ENCODE results near the gene CFAP46. TPM values are rescaled to one million over a fixed set of nuclear protein-coding genes. Genes with fewer than 3 reads are reported as not detected.

The CFAP46 gene
- polyA plus RNA-seq, 3 donors: 0.07 TPM; not detected in 2

DNA sequence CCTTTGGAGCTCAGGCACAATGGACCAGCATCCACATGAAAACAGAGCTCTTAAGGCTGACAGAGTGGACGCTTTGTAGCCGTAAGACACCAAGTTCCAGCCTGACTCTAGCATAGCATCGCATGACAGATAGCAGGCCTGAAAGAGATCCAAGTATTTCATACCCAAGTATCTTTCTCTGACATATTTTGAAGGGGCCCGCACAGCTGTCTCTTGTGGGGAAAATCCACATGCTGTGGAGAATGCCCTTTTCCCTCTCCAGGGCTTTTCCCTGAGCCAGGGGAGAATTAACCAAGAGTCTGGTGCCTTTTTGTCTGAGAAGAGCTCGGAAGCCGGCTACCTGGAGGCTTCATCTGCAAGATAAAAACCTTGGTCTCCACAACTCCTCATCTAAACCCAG, 51.0 kb downstream of the CFAP46 start:
- TF ChIP-seq, protein P1, sequence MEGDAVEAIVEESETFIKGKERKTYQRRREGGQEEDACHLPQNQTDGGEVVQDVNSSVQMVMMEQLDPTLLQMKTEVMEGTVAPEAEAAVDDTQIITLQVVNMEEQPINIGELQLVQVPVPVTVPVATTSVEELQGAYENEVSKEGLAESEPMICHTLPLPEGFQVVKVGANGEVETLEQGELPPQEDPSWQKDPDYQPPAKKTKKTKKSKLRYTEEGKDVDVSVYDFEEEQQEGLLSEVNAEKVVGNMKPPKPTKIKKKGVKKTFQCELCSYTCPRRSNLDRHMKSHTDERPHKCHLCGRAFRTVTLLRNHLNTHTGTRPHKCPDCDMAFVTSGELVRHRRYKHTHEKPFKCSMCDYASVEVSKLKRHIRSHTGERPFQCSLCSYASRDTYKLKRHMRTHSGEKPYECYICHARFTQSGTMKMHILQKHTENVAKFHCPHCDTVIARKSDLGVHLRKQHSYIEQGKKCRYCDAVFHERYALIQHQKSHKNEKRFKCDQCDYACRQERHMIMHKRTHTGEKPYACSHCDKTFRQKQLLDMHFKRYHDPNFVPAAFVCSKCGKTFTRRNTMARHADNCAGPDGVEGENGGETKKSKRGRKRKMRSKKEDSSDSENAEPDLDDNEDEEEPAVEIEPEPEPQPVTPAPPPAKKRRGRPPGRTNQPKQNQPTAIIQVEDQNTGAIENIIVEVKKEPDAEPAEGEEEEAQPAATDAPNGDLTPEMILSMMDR (IDR thresholded peaks at IDR 0.05): no peak
- no peaks in the 10 kb centered on the region for H3K79me2 ChIP-seq (ENCODE audit: insufficient read depth, low read length)
- Mint-ChIP-seq H3K4me3 (no peak overlapping the region), H3K36me3 (no peaks in the 10 kb centered on the region), H3K9me3 (peaks cover 0 to 3% (median 0%) of the 10 kb centered on the region in 7 donors), H3K4me1 (no peaks in the 10 kb centered on the region), H3K27ac (no peak overlapping the region), H3K27me3 (ENCODE audit: low read depth in 3 of 3) (peaks cover 7 to 27% (median 11%) of the 10 kb centered on the region in 3 donors)
- H3K27ac ChIP-seq (ENCODE audit: low read depth in 1 of 2, low read length in 2 of 2): no peak overlapping the region
- intact Hi-C loops (cut with micrococcal nuclease): no loop called here
- 100% methylated on average over 2 of the region's 6 CpGs for WGBS (ENCODE audit: insufficient coverage)
- H3K4me2 ChIP-seq (replicated peaks; ENCODE audit: extremely low read depth, low read length, poor library complexity, severe bottlenecking): no peak overlapping the region
- no peak overlapping the region for H2AFZ ChIP-seq (ENCODE audit: insufficient read depth, low read depth, low read length, poor library complexity, severe bottlenecking)
- no peak overlapping the region for H3K4me3 ChIP-seq (replicated peaks in 1 of 3; ENCODE audit: low read depth in 2 of 3, low read length in 3 of 3)
- no peaks in the 10 kb centered on the region for H3K27me3 ChIP-seq (ENCODE audit: control insufficient read depth in 2 of 2, insufficient read depth in 2 of 2, low read length in 2 of 2)
- no peaks in the 10 kb centered on the region for H3K4me1 ChIP-seq (ENCODE audit: control insufficient read depth in 1 of 2, insufficient read depth in 2 of 2, low read length in 2 of 2)
- no peak overlapping the region for H3K9ac ChIP-seq (ENCODE audit: insufficient read depth, low read length, poor library complexity, severe bottlenecking)
- no peak for DNase-seq
- no peaks in the 10 kb centered on the region for H3K9me3 ChIP-seq (replicated peaks in 1 of 2; ENCODE audit: control insufficient read depth in 1 of 2, insufficient read depth in 1 of 2, low read length in 2 of 2)
- no peaks in the 10 kb centered on the region for H4K20me1 ChIP-seq (ENCODE audit: insufficient read depth, low read length)
- H3K36me3 ChIP-seq (replicated peaks in 1 of 2; ENCODE audit: control insufficient read depth in 1 of 2, insufficient read depth in 2 of 2, low read length in 2 of 2): no peaks in the 10 kb centered on the region

GRCh38 chr10:132890301-132890700, 52.1 kb downstream of the CFAP46 start:
- Mint-ChIP-seq H3K4me3 (no peak overlapping the region), H3K36me3 (no peaks in the 10 kb centered on the region), H3K4me1 (no peaks in the 10 kb centered on the region), H3K27ac (no peak overlapping the region), H3K27me3 (ENCODE audit: low read depth in 3 of 3) (peaks cover 7 to 27% (median 11%) of the 10 kb centered on the region in 3 donors), H3K9me3 (peaks cover 0 to 3% (median 0%) of the 10 kb centered on the region in 7 donors)
- Histone ChIP-seq H3K4me3 (replicated peaks in 1 of 3; ENCODE audit: low read depth in 2 of 3, low read length in 3 of 3) (no peak overlapping the region), H3K27me3 (ENCODE audit: control insufficient read depth in 2 of 2, insufficient read depth in 2 of 2, low read length in 2 of 2) (no peaks in the 10 kb centered on the region), H4K20me1 (ENCODE audit: insufficient read depth, low read length) (no peaks in the 10 kb centered on the region), H3K36me3 (replicated peaks in 1 of 2; ENCODE audit: control insufficient read depth in 1 of 2, insufficient read depth in 2 of 2, low read length in 2 of 2) (no peaks in the 10 kb centered on the region), H3K4me1 (ENCODE audit: control insufficient read depth in 1 of 2, insufficient read depth in 2 of 2, low read length in 2 of 2) (no peaks in the 10 kb centered on the region), H3K79me2 (ENCODE audit: insufficient read depth, low read length) (no peaks in the 10 kb centered on the region), H3K9me3 (replicated peaks in 1 of 2; ENCODE audit: control insufficient read depth in 1 of 2, insufficient read depth in 1 of 2, low read length in 2 of 2) (no peaks in the 10 kb centered on the region), H3K9ac (ENCODE audit: insufficient read depth, low read length, poor library complexity, severe bottlenecking) (no peak overlapping the region), H2AFZ (ENCODE audit: insufficient read depth, low read depth, low read length, poor library complexity, severe bottlenecking) (no peak overlapping the region), H3K27ac (ENCODE audit: low read depth in 1 of 2, low read length in 2 of 2) (no peak overlapping the region), H3K4me2 (replicated peaks; ENCODE audit: extremely low read depth, low read length, poor library complexity, severe bottlenecking) (no peak overlapping the region)
- no peak for DNase-seq
- 78% methylated on average over 6 of the region's 9 CpGs for WGBS (ENCODE audit: insufficient coverage)
- TF ChIP-seq, protein P1 (IDR thresholded peaks at IDR 0.05): no peak
- intact Hi-C loops (cut with micrococcal nuclease): no loop called here

Measured in CD14-positive monocyte (primary cell).